Activated B cell treated with CpG ODN at 0.5 μM for 24 hours (primary cell): ENCODE measurements around the gene CALCOCO1. TPM values are rescaled to one million over a fixed set of nuclear protein-coding genes. Genes with fewer than 3 reads are reported as not detected.

Experiments
- ATAC-seq: fragments of 200-7000 bp; cut with Tn5 transposase; one replicate; pipeline ENCODE4 v1.10.0; 2021; ENCODE audit warnings: low read depth, mild to moderate bottlenecking, moderate library complexity
- CTCF ChIA-PET: fragments of 350-600 bp; sonication (Branson Sonifier 250); formaldehyde crosslinking; loops from one replicate; lab custom pipeline; 2021; ENCODE audit warnings: antibody characterized with exemption; lab: Charles Lee
- POLR2A ChIA-PET: fragments of 350-600 bp; sonication (Branson Sonifier 250); formaldehyde crosslinking; loops from one replicate; lab custom pipeline; 2021; ENCODE audit warnings: antibody characterized with exemption; lab: Charles Lee
- DNase-seq: peaks from one replicate; pipeline ENCODE4 v3.0.0; 2022
- H3K27ac Mint-ChIP-seq: one replicate; pipeline ENCODE4 v1.8.0; 2020; ENCODE audit warnings: mixed read lengths
- H3K27me3 Mint-ChIP-seq: one replicate; pipeline ENCODE4 v1.8.0; 2021; ENCODE audit warnings: mixed read lengths
- H3K36me3 Mint-ChIP-seq: one replicate; pipeline ENCODE4 v1.8.0; 2021; ENCODE audit warnings: low read depth, mixed read lengths
- H3K4me1 Mint-ChIP-seq: one replicate; pipeline ENCODE4 v1.8.0; 2021; ENCODE audit warnings: mixed read lengths
- H3K4me3 Mint-ChIP-seq: one replicate; pipeline ENCODE4 v1.8.0; 2020; ENCODE audit warnings: mild to moderate bottlenecking, mixed read lengths
- H3K9me3 Mint-ChIP-seq: one replicate; pipeline ENCODE4 v1.8.0; 2020; ENCODE audit warnings: mixed read lengths
- intact Hi-C: fragments of 100-400 bp; cut with micrococcal nuclease; formaldehyde crosslinking; loops from one replicate; pipeline ENCODE4 v1.15.1; 2024
- total RNA-seq: library from RNA; stranded (reverse); gene quantifications from 2 replicates; pipeline ENCODE4 v1.2.3, GENCODE V29; 2022
- TF ChIP-seq, protein P1 (sequence below): fragments of 200-600 bp; IDR thresholded peaks from one replicate; pipeline ENCODE4 v1.8.0; 2022; ENCODE audit warnings: antibody characterized with exemption, mild to moderate bottlenecking

The CALCOCO1 gene
- total RNA-seq, 1 donor from 2014 or later, result 59.5 TPM

DNA sequence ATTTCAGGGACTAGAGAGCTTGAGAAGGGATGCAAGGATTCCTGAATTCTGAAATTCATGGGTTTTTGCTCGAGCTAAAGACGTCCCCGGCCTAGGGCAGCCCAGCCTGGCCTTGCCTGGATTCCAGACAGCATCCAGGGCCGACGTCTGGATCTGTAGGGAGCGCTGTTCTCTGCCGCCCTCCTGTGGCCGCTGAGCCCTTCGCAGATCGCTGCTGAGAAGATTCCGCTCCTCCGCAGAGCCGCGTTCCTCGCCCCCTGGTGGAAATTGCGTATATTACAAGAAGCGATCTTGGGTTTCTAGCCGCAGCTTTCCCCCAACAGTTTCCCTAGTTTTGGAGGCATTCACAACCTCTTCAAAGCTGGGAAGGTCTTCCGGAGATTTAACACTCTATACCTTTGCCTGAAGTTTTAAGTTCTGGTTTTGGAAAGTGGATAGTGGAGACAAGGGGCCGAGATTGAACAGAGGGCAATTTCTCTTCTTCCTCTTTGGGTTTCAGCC is 19.4 kb upstream of the CALCOCO1 start:
- intact Hi-C loops, result loop anchor here (1.0 to 5.0 kb wide), 4 partner anchors 11 to 446 kb away; partner anchors contain the start of genes ATP5MC2 and CALCOCO1
- H3K9me3 Mint-ChIP-seq, result no peaks in the 10 kb centered on the region
- DNase-seq, result peak; percentile 70
- ChIA-PET CTCF (interaction anchor here (1.0 to 6.2 kb wide), 17 partner anchors 8 to 445 kb away, joined by 3 to 138 read pairs (median 5); partner anchors contain the start of genes ATP5MC2 and CALCOCO1), POLR2A (no interaction called here)
- H3K36me3 Mint-ChIP-seq, result no peaks in the 10 kb centered on the region
- H3K27me3 Mint-ChIP-seq, result peaks cover 40% of the 10 kb centered on the region
- peak overlapping the region; percentile 57 for H3K27ac Mint-ChIP-seq
- peak; percentile 75 for ATAC-seq
- TF ChIP-seq, protein P1, sequence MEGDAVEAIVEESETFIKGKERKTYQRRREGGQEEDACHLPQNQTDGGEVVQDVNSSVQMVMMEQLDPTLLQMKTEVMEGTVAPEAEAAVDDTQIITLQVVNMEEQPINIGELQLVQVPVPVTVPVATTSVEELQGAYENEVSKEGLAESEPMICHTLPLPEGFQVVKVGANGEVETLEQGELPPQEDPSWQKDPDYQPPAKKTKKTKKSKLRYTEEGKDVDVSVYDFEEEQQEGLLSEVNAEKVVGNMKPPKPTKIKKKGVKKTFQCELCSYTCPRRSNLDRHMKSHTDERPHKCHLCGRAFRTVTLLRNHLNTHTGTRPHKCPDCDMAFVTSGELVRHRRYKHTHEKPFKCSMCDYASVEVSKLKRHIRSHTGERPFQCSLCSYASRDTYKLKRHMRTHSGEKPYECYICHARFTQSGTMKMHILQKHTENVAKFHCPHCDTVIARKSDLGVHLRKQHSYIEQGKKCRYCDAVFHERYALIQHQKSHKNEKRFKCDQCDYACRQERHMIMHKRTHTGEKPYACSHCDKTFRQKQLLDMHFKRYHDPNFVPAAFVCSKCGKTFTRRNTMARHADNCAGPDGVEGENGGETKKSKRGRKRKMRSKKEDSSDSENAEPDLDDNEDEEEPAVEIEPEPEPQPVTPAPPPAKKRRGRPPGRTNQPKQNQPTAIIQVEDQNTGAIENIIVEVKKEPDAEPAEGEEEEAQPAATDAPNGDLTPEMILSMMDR, result peak; percentile 100
- H3K4me3 Mint-ChIP-seq, result peak overlapping the region; percentile 44
- peaks cover 18% of the 10 kb centered on the region for H3K4me1 Mint-ChIP-seq

DNA sequence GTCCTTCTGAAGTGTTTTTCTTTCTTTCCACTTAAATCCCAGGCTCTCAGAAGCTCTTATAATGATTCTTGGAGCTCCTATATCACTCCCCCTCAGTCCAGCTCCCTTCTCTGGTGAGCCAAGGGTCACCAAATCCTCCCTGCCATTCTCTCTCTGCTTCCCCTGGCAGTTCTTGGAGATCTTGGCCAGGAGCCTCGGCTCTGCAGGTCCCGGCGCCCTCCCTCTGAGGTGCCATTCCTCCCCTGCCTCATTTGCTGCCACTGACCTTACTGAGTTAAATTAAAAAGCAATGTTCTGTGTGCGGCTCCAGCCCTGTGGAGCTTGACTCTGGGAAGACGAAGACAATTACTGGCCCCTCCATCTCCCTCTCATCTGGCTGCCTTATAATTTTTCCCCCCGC is 17.5 kb upstream of the CALCOCO1 start:
- ChIA-PET POLR2A (interaction anchor here (1.4 kb wide), 1 partner anchor 13 kb away, joined by 3 read pairs; no protein-coding TSS in a partner anchor), CTCF (interaction anchor here (1.3 to 6.2 kb wide), 8 partner anchors 11 to 201 kb away, joined by 3 to 138 read pairs (median 45); partner anchors contain the start of gene CALCOCO1)
- no peaks in the 10 kb centered on the region for H3K36me3 Mint-ChIP-seq
- intact Hi-C loops, result loop anchor here (5.0 kb wide), 1 partner anchor 448 kb away; no protein-coding TSS in a partner anchor
- TF ChIP-seq, protein P1, result no peak
- H3K27me3 Mint-ChIP-seq, result peaks cover 40% of the 10 kb centered on the region
- peaks cover 18% of the 10 kb centered on the region for H3K4me1 Mint-ChIP-seq
- H3K4me3 Mint-ChIP-seq, result no peak overlapping the region
- no peak overlapping the region for H3K27ac Mint-ChIP-seq
- DNase-seq (no peak), ATAC-seq (no peak)
- no peaks in the 10 kb centered on the region for H3K9me3 Mint-ChIP-seq

DNA sequence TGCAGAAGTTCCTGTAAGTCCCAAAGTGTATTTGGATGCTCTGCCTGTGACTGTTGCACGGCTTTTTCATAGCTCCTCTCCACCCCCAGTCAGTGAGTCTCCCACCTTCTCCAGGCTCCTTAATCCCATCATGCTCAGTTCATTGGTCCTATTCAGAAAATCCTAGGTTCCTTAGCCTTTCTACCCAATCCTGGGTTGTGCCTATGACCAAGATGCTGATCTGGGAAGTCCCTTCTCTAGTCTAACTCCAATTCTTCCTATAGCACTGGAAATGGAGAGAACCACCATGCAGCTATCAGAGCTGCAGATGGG is 16.8 kb upstream of the CALCOCO1 start:
- intact Hi-C loops, result no loop called here
- no peaks in the 10 kb centered on the region for H3K36me3 Mint-ChIP-seq
- TF ChIP-seq, protein P1, result no peak
- ATAC-seq (no peak), DNase-seq (no peak)
- H3K9me3 Mint-ChIP-seq, result no peaks in the 10 kb centered on the region
- ChIA-PET CTCF (interaction anchor here (0.6 to 6.2 kb wide), 16 partner anchors 12 to 1971 kb away, joined by 3 to 138 read pairs (median 4); partner anchors contain the start of genes BLOC1S1 and CALCOCO1), POLR2A (interaction anchor here (1.7 to 1.9 kb wide), 2 partner anchors 16 to 42 kb away, joined by 11 to 12 read pairs; partner anchors contain the start of gene CALCOCO1)
- H3K27me3 Mint-ChIP-seq, result peaks cover 47% of the 10 kb centered on the region
- peaks cover 24% of the 10 kb centered on the region for H3K4me1 Mint-ChIP-seq
- no peak overlapping the region for H3K4me3 Mint-ChIP-seq
- no peak overlapping the region for H3K27ac Mint-ChIP-seq

DNA sequence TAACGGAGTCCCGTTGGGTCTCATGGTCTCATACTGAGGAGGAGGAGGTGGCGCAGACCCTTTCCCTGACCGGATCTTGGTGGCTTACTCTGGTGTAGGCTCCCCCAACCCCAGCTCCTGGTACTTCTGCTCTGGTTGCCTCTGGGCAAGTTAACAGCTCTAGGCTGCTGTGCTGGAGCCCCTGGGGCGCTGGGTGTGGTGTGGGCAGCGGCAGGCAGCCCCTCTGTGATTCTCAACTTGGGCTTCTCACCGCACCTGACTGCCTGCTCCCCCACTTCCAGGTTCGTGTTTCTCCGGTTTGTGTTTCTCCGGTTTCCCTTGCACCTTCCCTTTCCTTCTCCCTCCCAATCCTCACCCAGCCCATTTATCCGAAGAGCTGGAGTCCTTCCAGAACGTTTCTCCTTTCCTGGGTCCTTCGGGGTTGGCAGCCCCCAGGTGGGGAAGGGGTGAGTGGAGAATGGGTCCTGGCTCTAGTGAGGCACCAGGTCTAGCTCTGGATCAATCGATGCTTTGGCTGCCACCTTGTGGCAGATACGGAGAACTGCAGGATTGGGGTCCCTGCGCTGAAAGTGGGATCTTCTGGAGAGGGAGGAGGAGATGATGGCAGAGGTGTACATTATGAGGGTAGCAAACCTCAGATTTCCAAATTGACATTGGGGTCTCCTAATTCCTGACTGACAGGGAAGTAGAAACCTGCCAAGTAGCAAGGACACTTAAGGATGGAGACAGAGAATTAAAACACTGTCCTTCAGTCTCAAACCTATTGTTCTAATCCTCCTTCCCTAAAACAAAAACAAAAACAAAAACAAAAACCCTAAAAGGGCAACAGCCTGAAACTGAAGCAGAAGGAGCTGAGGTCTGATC is 16.2 kb upstream of the CALCOCO1 start:
- H3K36me3 Mint-ChIP-seq, result no peaks in the 10 kb centered on the region
- H3K4me3 Mint-ChIP-seq, result peak overlapping the region; percentile 59
- TF ChIP-seq, protein P1, result no peak
- H3K27ac Mint-ChIP-seq, result no peak overlapping the region
- ChIA-PET POLR2A (interaction anchor here (0.7 to 1.9 kb wide), 3 partner anchors 9 to 41 kb away, joined by 3 to 12 read pairs (median 11); partner anchors contain the start of genes CALCOCO1 and CISTR), CTCF (interaction anchor here (0.6 to 6.2 kb wide), 19 partner anchors 8 to 1972 kb away, joined by 3 to 138 read pairs (median 4); partner anchors contain the start of genes BLOC1S1, CALCOCO1 and CISTR)
- H3K4me1 Mint-ChIP-seq, result peaks cover 30% of the 10 kb centered on the region
- DNase-seq (peak; percentile 32), ATAC-seq (peak; percentile 73)
- H3K9me3 Mint-ChIP-seq, result no peaks in the 10 kb centered on the region
- peaks cover 52% of the 10 kb centered on the region for H3K27me3 Mint-ChIP-seq
- intact Hi-C loops, result loop anchor here (1.0 to 2.0 kb wide), 3 partner anchors 17 to 200 kb away; partner anchors contain the start of gene CALCOCO1
